ENCODE results near the gene TPCN2. TPM values are rescaled to one million over a fixed set of nuclear protein-coding genes. Genes with fewer than 3 reads are reported as not detected.

The TPCN2 gene
- total RNA-seq, 6 experiments from 2014 or later: 10.7 to 27.2 (median 15.6) TPM

DNA sequence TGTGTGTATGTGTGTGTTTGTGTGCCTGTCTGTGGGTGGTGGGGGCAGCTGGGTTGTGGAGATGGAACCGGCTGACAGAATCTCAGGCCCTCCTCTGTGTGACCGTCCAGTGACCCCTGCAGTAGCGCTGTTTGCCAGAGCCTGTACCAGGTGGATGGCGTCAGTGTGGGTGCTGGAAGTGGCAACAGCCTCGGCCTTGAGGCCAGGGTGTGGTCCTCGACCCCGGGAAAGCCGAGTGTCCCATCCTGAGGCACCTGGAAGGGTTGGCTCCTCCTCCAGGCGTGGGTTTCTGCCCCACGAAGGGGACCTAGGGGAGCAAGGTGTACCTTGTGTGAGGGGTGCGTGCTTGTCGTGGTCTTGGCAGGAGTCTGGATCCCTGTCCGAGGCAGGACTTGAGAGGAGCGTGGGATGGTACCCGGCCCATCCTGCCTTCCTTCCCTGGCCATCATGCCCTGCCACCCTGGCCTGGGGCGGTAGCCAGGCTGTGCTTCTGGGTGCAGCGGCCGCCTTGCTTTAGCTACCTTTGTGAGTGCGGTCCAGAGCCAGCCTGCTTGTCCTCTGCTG, 16.5 kb downstream of the TPCN2 start:
- no CpG with 5 or more reads among the region's 19 CpGs for WGBS (ENCODE audit: insufficient coverage, low coverage, low lambda C conversion rate, missing lambda C conversion rate)
- Histone ChIP-seq H3K36me3 (peaks cover 0 to 20% (median 3%) of the 10 kb centered on the region in 4 donors), H3K27me3 (no peaks in the 10 kb centered on the region), H3K9me3 (no peaks in the 10 kb centered on the region), H3K4me1 (no peaks in the 10 kb centered on the region), H3K4me3 (no peak overlapping the region), H3K27ac (no peak overlapping the region)
- DNase-seq: no peak
- intact Hi-C loops (cut with DNase I): no loop called here
- no peak for TF ChIP-seq POLR2A (IDR thresholded peaks at IDR 0.05)
- peak in 2 of 4 donors; percentile 5 to 20 for ATAC-seq

DNA sequence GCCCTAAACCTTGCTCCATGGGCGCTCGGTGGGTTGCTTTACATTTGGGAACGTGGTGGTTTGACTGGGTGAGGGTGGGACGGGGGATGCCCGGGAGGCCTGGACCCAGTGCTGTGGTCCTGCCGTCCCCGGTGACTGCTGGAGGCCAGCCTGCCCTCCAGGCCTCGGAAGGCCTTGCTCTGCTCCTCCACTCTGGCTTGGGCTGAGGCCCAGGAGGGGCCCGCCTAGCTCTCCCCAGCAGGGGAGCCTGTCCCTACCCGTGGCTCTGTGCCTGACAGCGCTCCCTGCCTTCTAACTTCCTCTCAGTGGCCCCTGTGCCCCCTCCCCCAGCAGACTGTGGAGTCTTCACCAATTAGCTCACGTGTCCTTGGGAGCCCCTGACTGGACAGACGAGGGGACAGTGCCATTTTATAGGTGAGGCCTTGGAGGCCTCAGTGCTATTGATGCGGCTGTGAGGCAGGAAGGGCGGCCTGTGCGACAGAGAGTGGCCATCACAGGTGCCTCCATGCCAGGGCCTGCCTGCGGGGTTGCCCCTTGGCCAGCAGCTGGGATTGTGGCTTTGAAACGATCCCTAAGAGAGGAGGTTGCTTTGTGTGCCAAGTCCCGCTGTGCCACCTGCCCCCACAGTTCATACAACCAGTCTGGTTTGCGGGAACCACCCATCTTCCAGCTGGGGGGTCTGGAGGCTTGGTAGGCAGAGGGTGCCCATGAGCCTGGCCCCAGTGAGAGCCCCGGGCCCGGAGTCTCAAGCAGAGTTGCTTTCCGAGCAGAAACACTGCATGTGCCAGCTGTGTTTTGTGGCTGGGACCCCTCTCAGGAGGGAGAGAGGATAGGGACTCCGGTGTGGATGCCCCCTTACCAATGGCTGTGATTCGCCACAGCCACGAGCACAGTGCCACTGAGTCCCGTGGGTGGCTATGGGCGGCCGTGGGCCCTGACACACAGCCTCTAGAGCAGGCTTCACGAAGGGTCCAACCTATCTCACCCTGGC, 17.7 kb downstream of the TPCN2 start:
- Histone ChIP-seq H3K27me3 (no peaks in the 10 kb centered on the region), H3K4me3 (no peak overlapping the region), H3K9me3 (no peaks in the 10 kb centered on the region), H3K36me3 (peaks cover 0 to 26% (median 5%) of the 10 kb centered on the region in 4 donors), H3K27ac (no peak overlapping the region), H3K4me1 (no peaks in the 10 kb centered on the region)
- DNase-seq (no peak), ATAC-seq (no peak)
- intact Hi-C loops (cut with DNase I): no loop called here
- TF ChIP-seq POLR2A (IDR thresholded peaks at IDR 0.05) (no peak), CTCF (IDR thresholded peaks at IDR 0.05) (no peak)
- 64% methylated on average over 4 of the region's 30 CpGs for WGBS (ENCODE audit: insufficient coverage, low coverage, low lambda C conversion rate, missing lambda C conversion rate)

GRCh38 chr11:69067200-69067599, 18.5 kb downstream of the TPCN2 start:
- Histone ChIP-seq H3K27ac (no peak overlapping the region), H3K4me3 (no peak overlapping the region), H3K4me1 (no peaks in the 10 kb centered on the region), H3K36me3 (peaks cover 0 to 34% (median 5%) of the 10 kb centered on the region in 4 donors), H3K27me3 (no peaks in the 10 kb centered on the region), H3K9me3 (no peaks in the 10 kb centered on the region)
- WGBS (ENCODE audit: insufficient coverage, low coverage, low lambda C conversion rate, missing lambda C conversion rate): no CpG with 5 or more reads among the region's 13 CpGs
- TF ChIP-seq CTCF (IDR thresholded peaks at IDR 0.05): no peak
- TF ChIP-seq POLR2A (IDR thresholded peaks at IDR 0.05): no peak
- intact Hi-C loops (cut with DNase I): no loop called here
- no peak for DNase-seq
- ATAC-seq: no peak

DNA sequence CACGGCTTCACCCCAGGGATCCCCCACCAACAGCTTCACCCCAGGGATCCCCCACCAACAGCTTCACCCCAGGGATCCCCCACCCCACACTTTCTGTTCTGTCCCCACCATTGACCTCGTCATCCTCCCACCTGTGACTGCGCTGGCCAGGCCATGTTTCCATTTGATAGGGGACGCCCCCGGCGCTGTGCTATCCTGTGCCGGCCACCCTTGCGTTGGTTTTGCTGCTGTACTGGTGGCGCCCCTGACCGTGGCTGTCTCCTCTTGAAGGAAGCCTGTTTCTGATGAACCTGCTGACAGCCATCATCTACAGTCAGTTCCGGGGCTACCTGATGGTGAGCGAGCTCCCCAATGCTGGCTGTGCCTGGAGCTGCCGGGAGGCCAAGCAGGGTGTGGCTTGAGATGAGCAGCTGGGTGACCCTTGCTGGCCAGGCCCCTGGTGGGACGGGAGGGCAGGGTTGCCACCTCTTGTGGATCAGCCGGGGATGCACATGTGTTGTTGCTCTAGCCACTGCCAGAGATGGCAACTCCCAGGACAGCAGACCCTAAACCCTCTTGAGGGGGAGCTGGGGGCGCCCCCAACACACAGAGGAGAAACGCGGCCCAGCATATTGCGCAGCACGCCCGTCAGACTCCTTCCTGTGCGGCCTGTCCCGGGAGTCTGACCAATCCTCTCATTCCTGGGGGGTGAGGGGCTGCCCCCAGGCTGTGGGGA, 22.5 kb downstream of the TPCN2 start:
- WGBS (ENCODE audit: insufficient coverage, low coverage, low lambda C conversion rate, missing lambda C conversion rate): 96% methylated on average over 3 of the region's 23 CpGs
- peak in 1 of 4 donors; percentile 12 for ATAC-seq
- H3K27ac ChIP-seq: no peak overlapping the region

More for the DNA sequence above, 22.5 kb downstream of the TPCN2 start:
- H3K4me3 ChIP-seq: no peak overlapping the region
- no peak for TF ChIP-seq POLR2A (IDR thresholded peaks at IDR 0.05)
- TF ChIP-seq CTCF (IDR thresholded peaks at IDR 0.05): no peak
- no peak for DNase-seq
- intact Hi-C loops (cut with DNase I): no loop called here
- no peaks in the 10 kb centered on the region for H3K4me1 ChIP-seq
- H3K27me3 ChIP-seq: no peaks in the 10 kb centered on the region
- no peaks in the 10 kb centered on the region for H3K9me3 ChIP-seq
- peaks cover 0 to 44% (median 6%) of the 10 kb centered on the region in 4 donors for H3K36me3 ChIP-seq
